ENCODE measurements around the gene CCDC150.

GRCh38 chr2:196711625-196712024 lies 72.1 kb downstream of the CCDC150 start:
- TF ChIP-seq, protein P1, sequence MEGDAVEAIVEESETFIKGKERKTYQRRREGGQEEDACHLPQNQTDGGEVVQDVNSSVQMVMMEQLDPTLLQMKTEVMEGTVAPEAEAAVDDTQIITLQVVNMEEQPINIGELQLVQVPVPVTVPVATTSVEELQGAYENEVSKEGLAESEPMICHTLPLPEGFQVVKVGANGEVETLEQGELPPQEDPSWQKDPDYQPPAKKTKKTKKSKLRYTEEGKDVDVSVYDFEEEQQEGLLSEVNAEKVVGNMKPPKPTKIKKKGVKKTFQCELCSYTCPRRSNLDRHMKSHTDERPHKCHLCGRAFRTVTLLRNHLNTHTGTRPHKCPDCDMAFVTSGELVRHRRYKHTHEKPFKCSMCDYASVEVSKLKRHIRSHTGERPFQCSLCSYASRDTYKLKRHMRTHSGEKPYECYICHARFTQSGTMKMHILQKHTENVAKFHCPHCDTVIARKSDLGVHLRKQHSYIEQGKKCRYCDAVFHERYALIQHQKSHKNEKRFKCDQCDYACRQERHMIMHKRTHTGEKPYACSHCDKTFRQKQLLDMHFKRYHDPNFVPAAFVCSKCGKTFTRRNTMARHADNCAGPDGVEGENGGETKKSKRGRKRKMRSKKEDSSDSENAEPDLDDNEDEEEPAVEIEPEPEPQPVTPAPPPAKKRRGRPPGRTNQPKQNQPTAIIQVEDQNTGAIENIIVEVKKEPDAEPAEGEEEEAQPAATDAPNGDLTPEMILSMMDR (conservative IDR thresholded peaks at IDR 0.05 in 1 of 2, IDR thresholded peaks at IDR 0.05 in 1 of 2; ENCODE audit: extremely low read depth in 1 of 2, insufficient read depth in 1 of 2, low read depth in 1 of 2, low read length in 2 of 2), result no peak
- TF ChIP-seq EZH2 (IDR thresholded peaks at IDR 0.05; ENCODE audit: borderline replicate concordance, low read length), result no peak
